Liver (tissue), 9 donors: ENCODE measurements around the gene SLC38A1. TPM values are rescaled to one million over a fixed set of nuclear protein-coding genes. Genes with fewer than 3 reads are reported as not detected.

ENCODE experiments used
- DNase-seq: peaks from one replicate; pipeline ENCODE4 v3.0.0-alpha.2; 2017; ENCODE audit warnings: low spot score
- H3K27ac ChIP-seq, 2 donors: one replicate each; pipeline ENCODE4 v1.7.0; 2013; ENCODE audit warnings: inconsistent platforms in 2 of 2, low read length in 2 of 2, control low read depth in 1 of 2, low read depth in 1 of 2, mild to moderate bottlenecking in 1 of 2
- H3K27me3 ChIP-seq, 4 donors: one replicate each; pipeline versions ENCODE4 v1.6.1 to v1.7.0; 2013; ENCODE audit warnings: low read length in 3 of 4, inconsistent platforms in 1 of 4, mild to moderate bottlenecking in 1 of 4, moderate library complexity in 1 of 4; ENCODE audit not compliant: control insufficient read depth in 4 of 4, insufficient read depth in 4 of 4
- H3K36me3 ChIP-seq, 4 donors: one replicate each; pipeline versions ENCODE4 v1.6.1 to v1.7.0; 2013; ENCODE audit warnings: low read length in 3 of 4, mild to moderate bottlenecking in 3 of 4, low read depth in 1 of 4, moderate library complexity in 1 of 4; ENCODE audit not compliant: control insufficient read depth in 4 of 4, insufficient read depth in 3 of 4
- H3K4me1 ChIP-seq, 4 donors: one replicate each; pipeline versions ENCODE4 v1.6.1 to v1.7.0; 2013; ENCODE audit warnings: low read length in 3 of 4, mild to moderate bottlenecking in 3 of 4, moderate library complexity in 1 of 4; ENCODE audit not compliant: control insufficient read depth in 4 of 4, insufficient read depth in 4 of 4
- H3K4me3 ChIP-seq, 3 donors: one replicate each; pipeline versions ENCODE4 v1.6.1 to v1.7.0; 2013; ENCODE audit warnings: low read length in 3 of 3, control low read depth in 1 of 3, low read depth in 1 of 3, mild to moderate bottlenecking in 1 of 3
- H3K9ac ChIP-seq, 2 donors: one replicate each; pipeline ENCODE4 v1.7.0; 2013; ENCODE audit warnings: low read length in 2 of 2, mild to moderate bottlenecking in 2 of 2, moderate library complexity in 2 of 2, control low read depth in 1 of 2, low read depth in 1 of 2
- H3K9me3 ChIP-seq, 4 donors: one replicate each; pipeline versions ENCODE4 v1.6.1 to v1.7.0; 2013; ENCODE audit warnings: low read length in 3 of 4; ENCODE audit not compliant: control insufficient read depth in 4 of 4
- EGR1 ChIP-seq, 2 donors: IDR thresholded peaks; 2 replicates each; pipeline ENCODE4 v1.6.1; 2016 to 2018; ENCODE audit warnings: antibody characterized with exemption in 2 of 2, low read depth in 2 of 2
- FOXA1 ChIP-seq: IDR thresholded peaks from 2 replicates; pipeline ENCODE4 v1.6.1; 2016; ENCODE audit warnings: antibody characterized with exemption
- FOXA2 ChIP-seq: IDR thresholded peaks from 2 replicates; pipeline ENCODE4 v1.6.1; 2016; ENCODE audit warnings: antibody characterized with exemption
- GABPA ChIP-seq, 2 donors: IDR thresholded peaks in 1 of 2; conservative IDR thresholded peaks in 1 of 2; 2 replicates each; pipeline ENCODE4 v1.6.1; 2016; ENCODE audit warnings: antibody characterized with exemption in 2 of 2, mild to moderate bottlenecking in 1 of 2, moderate library complexity in 1 of 2
- HNF4A ChIP-seq, 2 donors: conservative IDR thresholded peaks; 2 replicates each; pipeline ENCODE4 v1.6.1; 2016; ENCODE audit warnings: antibody characterized with exemption in 2 of 2, mild to moderate bottlenecking in 2 of 2
- HNF4G ChIP-seq: IDR thresholded peaks from 2 replicates; pipeline ENCODE4 v1.6.1; 2016; ENCODE audit warnings: antibody characterized with exemption
- JUND ChIP-seq, 2 donors: IDR thresholded peaks; 2 replicates each; pipeline ENCODE4 v1.6.1; 2016; ENCODE audit warnings: antibody characterized with exemption in 2 of 2
- NR2F2 ChIP-seq: IDR thresholded peaks from 2 replicates; pipeline ENCODE4 v1.6.1; 2016; ENCODE audit warnings: antibody characterized with exemption
- RAD21 ChIP-seq, 2 donors: IDR thresholded peaks; 2 replicates each; pipeline ENCODE4 v1.6.1; 2016; ENCODE audit warnings: antibody characterized with exemption in 2 of 2, mild to moderate bottlenecking in 2 of 2
- RXRA ChIP-seq, 2 donors: IDR thresholded peaks; 2 replicates each; pipeline ENCODE4 v1.6.1; 2017 to 2018; ENCODE audit warnings: antibody characterized with exemption in 2 of 2, mild to moderate bottlenecking in 1 of 2
- SP1 ChIP-seq: IDR thresholded peaks from 2 replicates; pipeline ENCODE4 v1.6.1; 2018; ENCODE audit warnings: antibody characterized with exemption, mild to moderate bottlenecking
- TAF1 ChIP-seq: conservative IDR thresholded peaks from 2 replicates; pipeline ENCODE4 v1.6.1; 2016; ENCODE audit warnings: antibody characterized with exemption, mild to moderate bottlenecking
- YY1 ChIP-seq: IDR thresholded peaks from 2 replicates; pipeline ENCODE4 v1.6.1; 2016; ENCODE audit warnings: antibody characterized with exemption, mild to moderate bottlenecking
- WGBS: extraction: QIAGEN DNeasy Blood & Tissue Kit; methylation state at CpG from one replicate; pipeline ENCODE4 v1.1.7; 2013; 5-methylcytosine and 5-hydroxymethylcytosine counted together
- polyA plus RNA-seq, 2 donors: library from polyadenylated mRNA; stranded (reverse) in 1 of 2; unstranded in 1 of 2; fragments of 200-250 nt in 1 of 2; fragments of >200 nt in 1 of 2; fragmentation: Nextera tagmentation in 1 of 2; extraction: Ambion mirVana in 1 of 2; gene quantifications; one replicate each; pipeline versions ENCODE4 v1.2.1 to v1.2.3, GENCODE V29; 2013 to 2015
- total RNA-seq, 2 donors: library from RNA; depleted of rRNA; stranded (reverse); fragments of >200 nt; gene quantifications; one replicate each; pipeline ENCODE4 v1.2.3, GENCODE V29; 2014
- TF ChIP-seq, protein P1 (sequence below): IDR thresholded peaks from 2 replicates; pipeline ENCODE4 v1.6.1; 2016; ENCODE audit warnings: antibody characterized with exemption
- TF ChIP-seq, protein P2 (sequence below): IDR thresholded peaks from 2 replicates; pipeline ENCODE4 v1.6.1; 2016; ENCODE audit warnings: antibody characterized with exemption
- TF ChIP-seq, protein P3 (sequence below): IDR thresholded peaks from 2 replicates; pipeline ENCODE4 v1.6.1; 2016; ENCODE audit warnings: antibody characterized with exemption
- TF ChIP-seq, protein P4 (sequence below): IDR thresholded peaks from 2 replicates; pipeline ENCODE4 v1.6.1; 2016; ENCODE audit warnings: antibody characterized with exemption, mild to moderate bottlenecking
- donor health status: healthy.
- donor health status: healthy.
- donor health status: healthy.
- donor health status: healthy.
- donor health status: healthy.

SLC38A1 gene
- total and polyA plus RNA-seq, 4 donors = 6.2 to 14.9 (median 9.6) TPM

DNA sequence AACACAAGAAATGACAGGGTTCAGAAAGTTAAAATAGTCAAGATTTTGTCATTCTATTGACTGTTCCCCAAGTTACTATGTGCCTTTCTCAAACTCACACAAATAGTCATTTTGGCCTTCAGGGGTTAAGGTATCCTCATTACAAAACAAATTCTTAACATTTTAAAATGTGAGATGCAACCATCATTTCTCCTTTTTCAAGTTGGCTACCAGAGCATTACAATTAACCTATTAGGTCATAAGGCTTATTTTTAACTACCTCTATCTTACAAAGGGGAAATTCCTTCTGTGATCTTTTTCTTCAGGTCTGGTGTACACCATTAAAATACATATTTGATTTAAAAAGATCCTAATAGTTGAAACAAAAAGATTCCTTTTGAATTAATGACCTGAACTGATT, 61.2 kb downstream of the SLC38A1 start:
- no peak overlapping the region for H3K27ac ChIP-seq
- H3K4me1 ChIP-seq = peaks cover 0 to 7% (median 4%) of the 10 kb centered on the region in 4 donors
- no peak for DNase-seq

DNA sequence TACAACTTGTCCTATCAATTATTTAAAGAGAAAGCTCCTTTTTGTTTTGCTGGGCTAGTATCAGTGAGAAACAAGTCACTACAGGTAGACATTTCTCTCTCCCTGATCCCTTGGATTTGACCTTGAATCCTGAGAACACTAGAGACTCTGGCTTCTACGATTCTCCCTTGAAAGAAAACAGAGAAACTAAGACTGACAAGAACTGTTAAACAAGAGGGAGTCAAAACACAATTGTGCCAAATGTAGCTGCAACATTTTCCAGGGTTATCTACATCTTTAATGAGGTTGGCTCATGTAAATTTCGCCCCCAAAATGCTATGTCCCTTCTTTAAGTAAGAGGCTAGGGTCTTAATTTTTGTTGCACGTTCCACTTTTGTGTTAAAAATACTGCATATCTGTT, 62.4 kb downstream of the SLC38A1 start:
- Histone ChIP-seq H3K9me3 (no peaks in the 10 kb centered on the region), H3K9ac (no peak overlapping the region), H3K36me3 (peaks cover 0 to 2% (median 0%) of the 10 kb centered on the region in 4 donors), H3K27ac (no peak overlapping the region), H3K4me1 (peaks cover 0 to 8% (median 5%) of the 10 kb centered on the region in 4 donors), H3K4me3 (no peak overlapping the region), H3K27me3 (no peaks in the 10 kb centered on the region)
- no peak for DNase-seq
- WGBS = 56% methylated on average over 3 of the region's 3 CpGs
- TF ChIP-seq, protein P1, sequence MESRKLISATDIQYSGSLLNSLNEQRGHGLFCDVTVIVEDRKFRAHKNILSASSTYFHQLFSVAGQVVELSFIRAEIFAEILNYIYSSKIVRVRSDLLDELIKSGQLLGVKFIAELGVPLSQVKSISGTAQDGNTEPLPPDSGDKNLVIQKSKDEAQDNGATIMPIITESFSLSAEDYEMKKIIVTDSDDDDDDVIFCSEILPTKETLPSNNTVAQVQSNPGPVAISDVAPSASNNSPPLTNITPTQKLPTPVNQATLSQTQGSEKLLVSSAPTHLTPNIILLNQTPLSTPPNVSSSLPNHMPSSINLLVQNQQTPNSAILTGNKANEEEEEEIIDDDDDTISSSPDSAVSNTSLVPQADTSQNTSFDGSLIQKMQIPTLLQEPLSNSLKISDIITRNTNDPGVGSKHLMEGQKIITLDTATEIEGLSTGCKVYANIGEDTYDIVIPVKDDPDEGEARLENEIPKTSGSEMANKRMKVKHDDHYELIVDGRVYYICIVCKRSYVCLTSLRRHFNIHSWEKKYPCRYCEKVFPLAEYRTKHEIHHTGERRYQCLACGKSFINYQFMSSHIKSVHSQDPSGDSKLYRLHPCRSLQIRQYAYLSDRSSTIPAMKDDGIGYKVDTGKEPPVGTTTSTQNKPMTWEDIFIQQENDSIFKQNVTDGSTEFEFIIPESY = no peak
- TF ChIP-seq GABPA (IDR thresholded peaks at IDR 0.05 in 1 of 2, conservative IDR thresholded peaks at IDR 0.05 in 1 of 2) (no peak), TAF1 (no peak), NR2F2 (no peak), HNF4G (no peak), EGR1 (IDR thresholded peaks at IDR 0.05; ENCODE audit: low read depth in 2 of 2) (no peak), RXRA (IDR thresholded peaks at IDR 0.05) (no peak), HNF4A (conservative IDR thresholded peaks at IDR 0.05) (no peak), SP1 (no peak)
- TF ChIP-seq, protein P2, sequence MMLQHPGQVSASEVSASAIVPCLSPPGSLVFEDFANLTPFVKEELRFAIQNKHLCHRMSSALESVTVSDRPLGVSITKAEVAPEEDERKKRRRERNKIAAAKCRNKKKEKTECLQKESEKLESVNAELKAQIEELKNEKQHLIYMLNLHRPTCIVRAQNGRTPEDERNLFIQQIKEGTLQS = no peak

More for the DNA sequence above, 61.2 kb downstream of the SLC38A1 start:
- Histone ChIP-seq H3K4me3 (no peak overlapping the region), H3K9me3 (no peaks in the 10 kb centered on the region), H3K9ac (no peak overlapping the region), H3K27me3 (no peaks in the 10 kb centered on the region), H3K36me3 (peaks cover 0 to 2% (median 0%) of the 10 kb centered on the region in 4 donors)
- TF ChIP-seq FOXA1 (no peak), EGR1 (IDR thresholded peaks at IDR 0.05; ENCODE audit: low read depth in 2 of 2) (no peak), FOXA2 (no peak), YY1 (no peak), GABPA (IDR thresholded peaks at IDR 0.05 in 1 of 2, conservative IDR thresholded peaks at IDR 0.05 in 1 of 2) (no peak), TAF1 (no peak), NR2F2 (no peak), JUND (IDR thresholded peaks at IDR 0.05) (no peak), RXRA (IDR thresholded peaks at IDR 0.05) (no peak), HNF4A (conservative IDR thresholded peaks at IDR 0.05) (no peak), RAD21 (IDR thresholded peaks at IDR 0.05) (no peak)
- TF ChIP-seq, protein P3, sequence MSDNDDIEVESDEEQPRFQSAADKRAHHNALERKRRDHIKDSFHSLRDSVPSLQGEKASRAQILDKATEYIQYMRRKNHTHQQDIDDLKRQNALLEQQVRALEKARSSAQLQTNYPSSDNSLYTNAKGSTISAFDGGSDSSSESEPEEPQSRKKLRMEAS = no peak
- TF ChIP-seq, protein P4, sequence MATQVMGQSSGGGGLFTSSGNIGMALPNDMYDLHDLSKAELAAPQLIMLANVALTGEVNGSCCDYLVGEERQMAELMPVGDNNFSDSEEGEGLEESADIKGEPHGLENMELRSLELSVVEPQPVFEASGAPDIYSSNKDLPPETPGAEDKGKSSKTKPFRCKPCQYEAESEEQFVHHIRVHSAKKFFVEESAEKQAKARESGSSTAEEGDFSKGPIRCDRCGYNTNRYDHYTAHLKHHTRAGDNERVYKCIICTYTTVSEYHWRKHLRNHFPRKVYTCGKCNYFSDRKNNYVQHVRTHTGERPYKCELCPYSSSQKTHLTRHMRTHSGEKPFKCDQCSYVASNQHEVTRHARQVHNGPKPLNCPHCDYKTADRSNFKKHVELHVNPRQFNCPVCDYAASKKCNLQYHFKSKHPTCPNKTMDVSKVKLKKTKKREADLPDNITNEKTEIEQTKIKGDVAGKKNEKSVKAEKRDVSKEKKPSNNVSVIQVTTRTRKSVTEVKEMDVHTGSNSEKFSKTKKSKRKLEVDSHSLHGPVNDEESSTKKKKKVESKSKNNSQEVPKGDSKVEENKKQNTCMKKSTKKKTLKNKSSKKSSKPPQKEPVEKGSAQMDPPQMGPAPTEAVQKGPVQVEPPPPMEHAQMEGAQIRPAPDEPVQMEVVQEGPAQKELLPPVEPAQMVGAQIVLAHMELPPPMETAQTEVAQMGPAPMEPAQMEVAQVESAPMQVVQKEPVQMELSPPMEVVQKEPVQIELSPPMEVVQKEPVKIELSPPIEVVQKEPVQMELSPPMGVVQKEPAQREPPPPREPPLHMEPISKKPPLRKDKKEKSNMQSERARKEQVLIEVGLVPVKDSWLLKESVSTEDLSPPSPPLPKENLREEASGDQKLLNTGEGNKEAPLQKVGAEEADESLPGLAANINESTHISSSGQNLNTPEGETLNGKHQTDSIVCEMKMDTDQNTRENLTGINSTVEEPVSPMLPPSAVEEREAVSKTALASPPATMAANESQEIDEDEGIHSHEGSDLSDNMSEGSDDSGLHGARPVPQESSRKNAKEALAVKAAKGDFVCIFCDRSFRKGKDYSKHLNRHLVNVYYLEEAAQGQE = no peak
- TF ChIP-seq, protein P2 = no peak
- TF ChIP-seq, protein P1 = no peak
